Loucy (cell line): ENCODE results near the gene CLK2.

Experiments used
- EZH2phosphoT487 ChIP-seq: fragments of 200-600 bp; IDR thresholded peaks from 2 replicates; pipeline ENCODE4 v1.6.1; 2018; ENCODE audit warnings: antibody characterized with exemption, mild to moderate bottlenecking, moderate library complexity, borderline replicate concordance
- TF ChIP-seq, protein P1 (sequence below): fragments of 200-600 bp; sonication (generic); conservative IDR thresholded peaks from 2 replicates; pipeline ENCODE4 v1.5.1; 2014; ENCODE audit warnings: mild to moderate bottlenecking, antibody characterized with exemption, low read length

DNA sequence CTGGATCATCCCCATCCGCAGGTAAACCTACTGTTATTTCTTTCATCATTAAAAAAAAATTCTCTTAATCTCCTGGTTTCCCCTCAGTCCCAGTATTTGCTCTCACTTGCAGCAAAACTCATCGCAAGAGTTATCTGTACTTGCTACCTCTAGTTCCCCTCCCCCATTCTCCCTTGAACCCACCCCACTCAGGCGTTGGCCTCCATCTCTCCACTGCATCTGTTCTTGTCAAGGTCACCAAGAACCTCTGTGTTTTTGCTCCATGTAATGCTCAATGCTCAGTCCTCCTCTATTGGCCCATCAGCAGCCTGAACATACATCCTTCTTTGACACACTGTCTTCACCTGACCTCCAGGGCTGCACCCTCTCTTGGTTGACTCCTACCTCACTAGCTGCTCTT, 23.4 kb upstream of the CLK2 start:
- TF ChIP-seq, protein P1, sequence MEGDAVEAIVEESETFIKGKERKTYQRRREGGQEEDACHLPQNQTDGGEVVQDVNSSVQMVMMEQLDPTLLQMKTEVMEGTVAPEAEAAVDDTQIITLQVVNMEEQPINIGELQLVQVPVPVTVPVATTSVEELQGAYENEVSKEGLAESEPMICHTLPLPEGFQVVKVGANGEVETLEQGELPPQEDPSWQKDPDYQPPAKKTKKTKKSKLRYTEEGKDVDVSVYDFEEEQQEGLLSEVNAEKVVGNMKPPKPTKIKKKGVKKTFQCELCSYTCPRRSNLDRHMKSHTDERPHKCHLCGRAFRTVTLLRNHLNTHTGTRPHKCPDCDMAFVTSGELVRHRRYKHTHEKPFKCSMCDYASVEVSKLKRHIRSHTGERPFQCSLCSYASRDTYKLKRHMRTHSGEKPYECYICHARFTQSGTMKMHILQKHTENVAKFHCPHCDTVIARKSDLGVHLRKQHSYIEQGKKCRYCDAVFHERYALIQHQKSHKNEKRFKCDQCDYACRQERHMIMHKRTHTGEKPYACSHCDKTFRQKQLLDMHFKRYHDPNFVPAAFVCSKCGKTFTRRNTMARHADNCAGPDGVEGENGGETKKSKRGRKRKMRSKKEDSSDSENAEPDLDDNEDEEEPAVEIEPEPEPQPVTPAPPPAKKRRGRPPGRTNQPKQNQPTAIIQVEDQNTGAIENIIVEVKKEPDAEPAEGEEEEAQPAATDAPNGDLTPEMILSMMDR: no peak
- no peak for TF ChIP-seq EZH2phosphoT487
